Chondrocyte (in vitro differentiated cells): ENCODE results near the gene TEFM. TPM values are rescaled to one million over a fixed set of nuclear protein-coding genes. Genes with fewer than 3 reads are reported as not detected.
"Not testable (repeated sequence)": the region's sequence is repeated elsewhere in the genome, so short reads cannot be mapped to it uniquely, and the experiment has no call there.

Source experiments
- DNase-seq: peaks from one replicate; pipeline ENCODE4 v3.0.0; 2021; ENCODE audit warnings: mixed read lengths, low spot score
- H3K27ac Mint-ChIP-seq: one replicate; pipeline ENCODE4 v1.8.0; 2021; ENCODE audit warnings: mild to moderate bottlenecking, moderate library complexity, mixed read lengths; ENCODE audit not compliant: unreplicated experiment
- H3K27me3 Mint-ChIP-seq: 2 replicates; pipeline ENCODE4 v1.8.0; 2021; ENCODE audit warnings: low read depth, mixed read lengths
- H3K36me3 Mint-ChIP-seq: 2 replicates; pipeline ENCODE4 v1.8.0; 2021; ENCODE audit warnings: low read depth, mixed read lengths
- H3K4me1 Mint-ChIP-seq: 2 replicates; pipeline ENCODE4 v1.8.0; 2021; ENCODE audit warnings: low read depth, mild to moderate bottlenecking, mixed read lengths
- H3K4me3 Mint-ChIP-seq: one replicate; pipeline ENCODE4 v1.8.0; 2021; ENCODE audit warnings: mild to moderate bottlenecking, moderate library complexity, mixed read lengths; ENCODE audit not compliant: unreplicated experiment
- H3K9me3 Mint-ChIP-seq: 2 replicates; pipeline ENCODE4 v1.8.0; 2021; ENCODE audit warnings: low read depth, mixed read lengths
- CTCF ChIP-seq: fragments of 200-600 bp; sonication (generic); IDR thresholded peaks from 2 replicates; pipeline ENCODE4 v1.5.0; 2021; ENCODE audit warnings: antibody characterized with exemption, mild to moderate bottlenecking, moderate library complexity
- total RNA-seq: library from RNA; stranded (reverse); gene quantifications from 3 replicates; pipeline ENCODE4 v1.2.1, GENCODE V29; 2021

Gene TEFM
- total RNA-seq, 1 donor from 2014 or later, result 10.8 TPM

GRCh38 chr17:30930495-30930894 is 24.5 kb upstream of the TEFM start:
- no peak overlapping the region for H3K4me3 Mint-ChIP-seq
- TF ChIP-seq CTCF, result no peak
- DNase-seq, result peak; percentile 11
- H3K9me3 Mint-ChIP-seq, result no peaks in the 10 kb centered on the region
- H3K27me3 Mint-ChIP-seq, result peaks cover under 1% of the 10 kb centered on the region
- H3K4me1 Mint-ChIP-seq, result no peaks in the 10 kb centered on the region
- no peaks in the 10 kb centered on the region for H3K36me3 Mint-ChIP-seq
- H3K27ac Mint-ChIP-seq, result no peak overlapping the region

- H3K9me3 Mint-ChIP-seq, H3K4me3 Mint-ChIP-seq, H3K27me3 Mint-ChIP-seq, H3K4me1 Mint-ChIP-seq, H3K27ac Mint-ChIP-seq, H3K36me3 Mint-ChIP-seq: not testable (repeated sequence)
- DNase-seq, result peak; percentile 19
These were observed 23.8 kb upstream of the TEFM start for GRCh38 chr17:30929861-30930260.

GRCh38 chr17:30929081-30929633 is 23.1 kb upstream of the TEFM start:
- no peaks in the 10 kb centered on the region for H3K36me3 Mint-ChIP-seq
- TF ChIP-seq CTCF, result no peak
- no peak overlapping the region for H3K4me3 Mint-ChIP-seq

GRCh38 chr17:30928584-30928983 is 22.5 kb upstream of the TEFM start:
- no peak for TF ChIP-seq CTCF
- H3K27me3 Mint-ChIP-seq, result peaks cover 7% of the 10 kb centered on the region
- no peak for DNase-seq
- H3K9me3 Mint-ChIP-seq, result no peaks in the 10 kb centered on the region
- no peak overlapping the region for H3K4me3 Mint-ChIP-seq
- H3K27ac Mint-ChIP-seq, result no peak overlapping the region
- H3K36me3 Mint-ChIP-seq, result no peaks in the 10 kb centered on the region
- no peaks in the 10 kb centered on the region for H3K4me1 Mint-ChIP-seq

More at GRCh38 chr17:30929081-30929633, 23.1 kb upstream of the TEFM start:
- no peaks in the 10 kb centered on the region for H3K4me1 Mint-ChIP-seq
- no peak overlapping the region for H3K27ac Mint-ChIP-seq
- no peaks in the 10 kb centered on the region for H3K9me3 Mint-ChIP-seq
- peak; percentile 37 for DNase-seq
- H3K27me3 Mint-ChIP-seq, result peaks cover 6% of the 10 kb centered on the region

- Mint-ChIP-seq H3K9me3 (no peaks in the 10 kb centered on the region), H3K27me3 (peaks cover 9% of the 10 kb centered on the region), H3K4me1 (peaks cover 2% of the 10 kb centered on the region), H3K36me3 (peaks cover 1% of the 10 kb centered on the region), H3K27ac (no peak overlapping the region), H3K4me3 (no peak overlapping the region)
- TF ChIP-seq CTCF, result no peak
- no peak for DNase-seq
These were observed 21.7 kb upstream of the TEFM start for GRCh38 chr17:30927756-30928155.

GRCh38 chr17:30926516-30926915 is 20.5 kb upstream of the TEFM start:
- peaks cover 10% of the 10 kb centered on the region for H3K4me1 Mint-ChIP-seq
- TF ChIP-seq CTCF, result no peak
- no peak overlapping the region for H3K4me3 Mint-ChIP-seq
- DNase-seq, result no peak
- no peak overlapping the region for H3K27ac Mint-ChIP-seq
- H3K27me3 Mint-ChIP-seq, result peaks cover 15% of the 10 kb centered on the region
- H3K36me3 Mint-ChIP-seq, result peaks cover 2% of the 10 kb centered on the region
- H3K9me3 Mint-ChIP-seq, result no peaks in the 10 kb centered on the region
